Measurements from ENCODE around the gene CNP.
"Not testable (repeated sequence)": the region's sequence is repeated elsewhere in the genome, so short reads cannot be mapped to it uniquely, and the experiment has no call there.

The CNP gene

GRCh38 chr17:41919840-41920579, 46.6 kb upstream of the CNP start:
- in situ Hi-C loops (cut with HindIII; ENCODE audit: low sequenced_read_pairs) = no loop called here
- DNase-seq (ENCODE audit: low read depth) = no peak
- H3K4me3 ChIP-seq (ENCODE audit: low read depth, low read length) = no peak overlapping the region
- no peak for TF ChIP-seq CTCF (IDR thresholded peaks at IDR 0.05; ENCODE audit: low read depth, low read length, missing control alignments)

- TF ChIP-seq CTCF (IDR thresholded peaks at IDR 0.05; ENCODE audit: low read depth, low read length, missing control alignments) = no peak
- no peak for DNase-seq (ENCODE audit: low read depth)
- H3K4me3 ChIP-seq (ENCODE audit: low read depth, low read length) = no peak overlapping the region
- in situ Hi-C loops (cut with HindIII; ENCODE audit: low sequenced_read_pairs) = no loop called here
These were observed 46.0 kb upstream of the CNP start for GRCh38 chr17:41920580-41920955.

- in situ Hi-C loops (cut with HindIII; ENCODE audit: low sequenced_read_pairs) = no loop called here
- TF ChIP-seq CTCF (IDR thresholded peaks at IDR 0.05; ENCODE audit: low read depth, low read length, missing control alignments) = no peak
- DNase-seq (ENCODE audit: low read depth) = no peak
- no peak overlapping the region for H3K4me3 ChIP-seq (ENCODE audit: low read depth, low read length)
These were observed 40.5 kb upstream of the CNP start for GRCh38 chr17:41925991-41926590.

- in situ Hi-C loops (cut with HindIII; ENCODE audit: low sequenced_read_pairs) = no loop called here
- TF ChIP-seq CTCF (IDR thresholded peaks at IDR 0.05; ENCODE audit: low read depth, low read length, missing control alignments) = no peak
- H3K4me3 ChIP-seq (ENCODE audit: low read depth, low read length) = no peak overlapping the region
- no peak for DNase-seq (ENCODE audit: low read depth)
These were observed 37.8 kb upstream of the CNP start for GRCh38 chr17:41928693-41929251.

GRCh38 chr17:41930009-41930832, 36.4 kb upstream of the CNP start, which contains the start of gene ODAD4:
ODAD4 (plus strand) TSS chr17:41930617; CDS start chr17:41930724, 107 bp downstream.
- DNase-seq (ENCODE audit: low read depth) = peak; percentile 95
- peak; percentile 56 for TF ChIP-seq CTCF (IDR thresholded peaks at IDR 0.05; ENCODE audit: low read depth, low read length, missing control alignments)
- H3K4me3 ChIP-seq (ENCODE audit: low read depth, low read length) = peak within 1 kb of the TSS; percentile 59
- in situ Hi-C loops (cut with HindIII; ENCODE audit: low sequenced_read_pairs) = no loop called here

- in situ Hi-C loops (cut with HindIII; ENCODE audit: low sequenced_read_pairs) = not testable (repeated sequence)
These were observed 35.8 kb upstream of the CNP start for GRCh38 chr17:41930833-41931156.

GRCh38 chr17:41931715-41932114, 34.9 kb upstream of the CNP start:
- DNase-seq (ENCODE audit: low read depth); H3K4me3 ChIP-seq (ENCODE audit: low read depth, low read length); in situ Hi-C loops (cut with HindIII; ENCODE audit: low sequenced_read_pairs): not testable (repeated sequence)

More at GRCh38 chr17:41930833-41931156, 35.8 kb upstream of the CNP start:
- not testable (repeated sequence) for DNase-seq (ENCODE audit: low read depth)
- peak overlapping the region; percentile 59 for H3K4me3 ChIP-seq (ENCODE audit: low read depth, low read length)
